CD8-positive, alpha-beta memory T cell (primary cell): Measurements from ENCODE around the gene ATF7IP. TPM values are rescaled to one million over a fixed set of nuclear protein-coding genes. Genes with fewer than 3 reads are reported as not detected.

ENCODE experiments used
- CTCF ChIA-PET: fragments of 350-600 bp; sonication (Branson Sonifier 250); formaldehyde crosslinking; loops from one replicate; lab custom pipeline; 2021; ENCODE audit warnings: antibody characterized with exemption; lab: Charles Lee
- POLR2A ChIA-PET: fragments of 350-600 bp; sonication (Branson Sonifier 250); formaldehyde crosslinking; loops from one replicate; lab custom pipeline; 2021; ENCODE audit warnings: antibody characterized with exemption; lab: Charles Lee
- DNase-seq, 5 donors: peaks; one replicate each; pipeline versions ENCODE4 v3.0.0 to v3.0.0-alpha.2; 2020 to 2022; ENCODE audit warnings: mixed read lengths in 1 of 5
- H3K27ac ChIP-seq: one replicate; pipeline ENCODE4 v1.7.0; 2013; ENCODE audit warnings: low read depth, mild to moderate bottlenecking, low read length, moderate library complexity
- H3K27me3 ChIP-seq: 2 replicates; pipeline ENCODE4 v1.7.0; 2013; ENCODE audit warnings: low read length, mild to moderate bottlenecking; ENCODE audit not compliant: insufficient read depth, poor library complexity, severe bottlenecking
- H3K36me3 ChIP-seq: 2 replicates; pipeline ENCODE4 v1.7.0; 2013; ENCODE audit warnings: mild to moderate bottlenecking, low read length, moderate library complexity; ENCODE audit not compliant: insufficient read depth
- H3K4me1 ChIP-seq: 2 replicates; pipeline ENCODE4 v1.7.0; 2013; ENCODE audit warnings: mild to moderate bottlenecking, low read length, moderate library complexity; ENCODE audit not compliant: insufficient read depth
- H3K4me3 ChIP-seq: 2 replicates; pipeline ENCODE4 v1.7.0; 2013; ENCODE audit warnings: mild to moderate bottlenecking, low read length
- H3K9me3 ChIP-seq: 2 replicates; pipeline ENCODE4 v1.7.0; 2013; ENCODE audit warnings: mild to moderate bottlenecking, low read length
- H3K27ac Mint-ChIP-seq, 8 donors: one replicate each; pipeline ENCODE4 v1.8.0; 2020 to 2021; ENCODE audit warnings: mixed read lengths in 8 of 8, mild to moderate bottlenecking in 6 of 8, inconsistent platforms in 3 of 8, moderate library complexity in 3 of 8
- H3K27me3 Mint-ChIP-seq, 2 donors: one replicate each; pipeline ENCODE4 v1.8.0; 2020 to 2021; ENCODE audit warnings: mixed read lengths in 2 of 2, mild to moderate bottlenecking in 1 of 2, moderate library complexity in 1 of 2
- H3K36me3 Mint-ChIP-seq, 3 donors: one replicate each; pipeline ENCODE4 v1.8.0; 2020 to 2021; ENCODE audit warnings: mixed read lengths in 3 of 3, inconsistent platforms in 1 of 3, mild to moderate bottlenecking in 1 of 3
- H3K4me1 Mint-ChIP-seq, 3 donors: one replicate each; pipeline ENCODE4 v1.8.0; 2020 to 2021; ENCODE audit warnings: mixed read lengths in 3 of 3, inconsistent platforms in 1 of 3, mild to moderate bottlenecking in 1 of 3
- H3K4me3 Mint-ChIP-seq, 7 donors: one replicate each; pipeline ENCODE4 v1.8.0; 2020 to 2021; ENCODE audit warnings: mixed read lengths in 7 of 7, mild to moderate bottlenecking in 6 of 7, moderate library complexity in 4 of 7, inconsistent platforms in 2 of 7
- H3K9me3 Mint-ChIP-seq, 5 donors: one replicate each; pipeline ENCODE4 v1.8.0; 2020 to 2022; ENCODE audit warnings: mixed read lengths in 5 of 5, mild to moderate bottlenecking in 3 of 5, moderate library complexity in 2 of 5, inconsistent platforms in 1 of 5
- polyA plus RNA-seq: library from polyadenylated mRNA; unstranded; fragments of 300-500 nt; fragmentation: Illumina TruSeq; gene quantifications from one replicate; pipeline ENCODE4 v1.2.3, GENCODE V29; 2021
- total RNA-seq, 2 experiments: library from RNA; stranded (reverse); gene quantifications; one replicate each; pipeline ENCODE4 v1.2.3, GENCODE V29; 2021

ATF7IP gene
- total and polyA plus RNA-seq, 3 experiments from 2014 or later = 80.6 to 94.4 (median 84.4) TPM

- Mint-ChIP-seq H3K9me3 (no peaks in the 10 kb centered on the region), H3K27me3 (peaks cover 6% of the 10 kb centered on the region in 2 donors), H3K36me3 (no peaks in the 10 kb centered on the region), H3K27ac (no peak overlapping the region), H3K4me1 (no peaks in the 10 kb centered on the region), H3K4me3 (no peak overlapping the region)
- no peaks in the 10 kb centered on the region for H3K9me3 ChIP-seq
- H3K4me3 ChIP-seq = no peak overlapping the region
- no peaks in the 10 kb centered on the region for H3K27me3 ChIP-seq
- H3K27ac ChIP-seq = no peak overlapping the region
- no peaks in the 10 kb centered on the region for H3K4me1 ChIP-seq
- CTCF ChIA-PET = no interaction called here
- no peak for DNase-seq
- no peaks in the 10 kb centered on the region for H3K36me3 ChIP-seq
- POLR2A ChIA-PET = no interaction called here
Observed at GRCh38 chr12:14537088-14537487, 171.6 kb downstream of the ATF7IP start.

GRCh38 chr12:14540801-14541462 lies 175.4 kb downstream of the ATF7IP start:
- Histone ChIP-seq H3K4me3 (no peak overlapping the region), H3K27me3 (no peaks in the 10 kb centered on the region), H3K9me3 (no peaks in the 10 kb centered on the region), H3K27ac (no peak overlapping the region), H3K4me1 (no peaks in the 10 kb centered on the region), H3K36me3 (no peaks in the 10 kb centered on the region)
- Mint-ChIP-seq H3K9me3 (no peaks in the 10 kb centered on the region), H3K4me3 (no peak overlapping the region), H3K27me3 (peaks cover 4 to 6% of the 10 kb centered on the region in 2 donors), H3K36me3 (no peaks in the 10 kb centered on the region), H3K27ac (no peak overlapping the region), H3K4me1 (no peaks in the 10 kb centered on the region)
- ChIA-PET POLR2A (no interaction called here), CTCF (no interaction called here)
- no peak for DNase-seq

- Histone ChIP-seq H3K36me3 (no peaks in the 10 kb centered on the region), H3K4me3 (no peak overlapping the region), H3K9me3 (no peaks in the 10 kb centered on the region), H3K27ac (no peak overlapping the region), H3K27me3 (no peaks in the 10 kb centered on the region), H3K4me1 (no peaks in the 10 kb centered on the region)
- no peaks in the 10 kb centered on the region for H3K36me3 Mint-ChIP-seq
- POLR2A ChIA-PET = no interaction called here
- H3K27me3 Mint-ChIP-seq = peaks cover 8 to 13% of the 10 kb centered on the region in 2 donors
- no peaks in the 10 kb centered on the region for H3K4me1 Mint-ChIP-seq
- no peak overlapping the region for H3K27ac Mint-ChIP-seq
- no peak overlapping the region for H3K4me3 Mint-ChIP-seq
- H3K9me3 Mint-ChIP-seq = no peaks in the 10 kb centered on the region
- no peak for DNase-seq
- CTCF ChIA-PET = no interaction called here
Observed at GRCh38 chr12:14545144-14546124, 180.0 kb downstream of the ATF7IP start.

- H3K36me3 Mint-ChIP-seq = no peaks in the 10 kb centered on the region
Observed at GRCh38 chr12:14547571-14547970, 182.1 kb downstream of the ATF7IP start.

GRCh38 chr12:14548609-14549008 lies 183.1 kb downstream of the ATF7IP start:
- no peak overlapping the region for H3K27ac Mint-ChIP-seq
- H3K4me3 Mint-ChIP-seq = no peak overlapping the region
- no peak for DNase-seq
- no peaks in the 10 kb centered on the region for H3K36me3 ChIP-seq
- POLR2A ChIA-PET = no interaction called here
- H3K27me3 ChIP-seq = no peaks in the 10 kb centered on the region
- no peaks in the 10 kb centered on the region for H3K4me1 ChIP-seq
- no peaks in the 10 kb centered on the region for H3K9me3 ChIP-seq
- no peaks in the 10 kb centered on the region for H3K9me3 Mint-ChIP-seq
- CTCF ChIA-PET = no interaction called here
- peaks cover 8 to 18% of the 10 kb centered on the region in 2 donors for H3K27me3 Mint-ChIP-seq
- H3K27ac ChIP-seq = no peak overlapping the region
- H3K4me3 ChIP-seq = no peak overlapping the region
- H3K4me1 Mint-ChIP-seq = no peaks in the 10 kb centered on the region
- no peaks in the 10 kb centered on the region for H3K36me3 Mint-ChIP-seq

More at GRCh38 chr12:14547571-14547970, 182.1 kb downstream of the ATF7IP start:
- DNase-seq = no peak
- Histone ChIP-seq H3K4me1 (no peaks in the 10 kb centered on the region), H3K27me3 (no peaks in the 10 kb centered on the region), H3K36me3 (no peaks in the 10 kb centered on the region), H3K27ac (no peak overlapping the region), H3K9me3 (no peaks in the 10 kb centered on the region), H3K4me3 (no peak overlapping the region)
- Mint-ChIP-seq H3K4me1 (no peaks in the 10 kb centered on the region), H3K9me3 (no peaks in the 10 kb centered on the region), H3K4me3 (no peak overlapping the region), H3K27ac (no peak overlapping the region), H3K27me3 (peaks cover 8 to 13% of the 10 kb centered on the region in 2 donors)
- POLR2A ChIA-PET = no interaction called here
- CTCF ChIA-PET = no interaction called here

Other genes starting within 250 kb of the ATF7IP start
- gene PLBD1, start 202.2 kb downstream of the ATF7IP start, total RNA-seq = under 1 TPM in 1 of 2 experiments, not detected in 1; 0.24 TPM
- not detected for gene PLBD1, start 202.2 kb downstream of the ATF7IP start, polyA plus RNA-seq